T-helper 2 cell (primary cell): Measurements from ENCODE around the gene CNTROB.

Experiments used
- DNase-seq, 5 experiments: peaks; one replicate each; pipeline versions ENCODE4 v3.0.0 to v3.0.0-alpha.2; 2012 to 2022

Gene CNTROB

GRCh38 chr17:7987112-7987893 lies 55.3 kb downstream of the CNTROB start:
- no peak for DNase-seq

GRCh38 chr17:7988750-7989178 lies 56.8 kb downstream of the CNTROB start:
- peak in 2 of 5 experiments; percentile 57 to 82 for DNase-seq

GRCh38 chr17:7989781-7990655 lies 58.0 kb downstream of the CNTROB start:
- peak; percentile 83 to 94 (median 84) for DNase-seq

- DNase-seq, result no peak
Measured at GRCh38 chr17:7992516-7992915, 60.5 kb downstream of the CNTROB start.

- DNase-seq, result peak in 1 of 5 experiments; percentile 55
Measured at GRCh38 chr17:7992924-7993323, 60.9 kb downstream of the CNTROB start.

- no peak for DNase-seq
Measured at GRCh38 chr17:7993972-7994589, 62.1 kb downstream of the CNTROB start.

GRCh38 chr17:7995724-7996123 lies 63.7 kb downstream of the CNTROB start:
- no peak for DNase-seq

GRCh38 chr17:7997186-7997585 lies 65.2 kb downstream of the CNTROB start:
- peak in 1 of 5 experiments; percentile 59 for DNase-seq
